GM23338 (cell line): Measurements from ENCODE around the gene NGEF. TPM values are rescaled to one million over a fixed set of nuclear protein-coding genes. Genes with fewer than 3 reads are reported as not detected.
A peak's percentile ranks its signal among the peaks of the same experiment; 100 is the strongest.

Experiments
- ATAC-seq: fragments of 200-7000 bp; cut with Tn5 transposase; 3 replicates; pipeline ENCODE4 v1.9.1; 2020
- DNase-seq: peaks from one replicate; pipeline ENCODE4 v3.0.0-alpha.2; 2015; ENCODE audit warnings: low spot score
- H2AFZ ChIP-seq: fragments of 200-600 bp; sonication (generic); 2 replicates; pipeline ENCODE4 v1.8.0; 2016; ENCODE audit warnings: antibody characterized with exemption, mild to moderate bottlenecking, moderate library complexity
- H3F3A ChIP-seq: fragments of 200-600 bp; sonication (generic); replicated peaks from 2 replicates; pipeline ENCODE4 v1.8.0; 2017; ENCODE audit warnings: antibody characterized with exemption, mixed run types, low read depth
- H3K27ac ChIP-seq: fragments of 200-600 bp; sonication (generic); 2 replicates; pipeline ENCODE4 v1.6.1; 2016; ENCODE audit warnings: low read depth
- H3K27me3 ChIP-seq: fragments of 200-600 bp; sonication (generic); 2 replicates; pipeline ENCODE4 v1.8.0; 2016; ENCODE audit warnings: mild to moderate bottlenecking, mixed run types, moderate library complexity; ENCODE audit not compliant: insufficient read depth
- H3K36me3 ChIP-seq: fragments of 200-600 bp; sonication (generic); 2 replicates; pipeline ENCODE4 v1.8.0; 2016; ENCODE audit warnings: mild to moderate bottlenecking; ENCODE audit not compliant: insufficient read depth
- H3K4me1 ChIP-seq: fragments of 200-600 bp; sonication (generic); 2 replicates; pipeline ENCODE4 v1.8.0; 2016; ENCODE audit warnings: mild to moderate bottlenecking, moderate library complexity; ENCODE audit not compliant: insufficient read depth
- H3K4me2 ChIP-seq: fragments of 200-600 bp; sonication (generic); 2 replicates; pipeline ENCODE4 v1.7.1; 2017; ENCODE audit warnings: mixed run types
- H3K4me3 ChIP-seq: fragments of 200-600 bp; sonication (generic); 2 replicates; pipeline ENCODE4 v1.6.1; 2016; ENCODE audit warnings: mixed run types
- H3K79me2 ChIP-seq: fragments of 200-600 bp; sonication (generic); replicated peaks from 2 replicates; pipeline ENCODE4 v1.8.0; 2017; ENCODE audit warnings: mild to moderate bottlenecking; ENCODE audit not compliant: insufficient read depth
- H3K9me2 ChIP-seq: fragments of 200-600 bp; sonication (generic); 2 replicates; pipeline ENCODE4 v1.8.0; 2017; ENCODE audit not compliant: insufficient read depth
- H4K20me1 ChIP-seq: fragments of 200-600 bp; sonication (generic); replicated peaks from 2 replicates; pipeline ENCODE4 v1.8.0; 2017; ENCODE audit warnings: mild to moderate bottlenecking; ENCODE audit not compliant: insufficient read depth
- H3K27ac Mint-ChIP-seq: 2 replicates; pipeline ENCODE4 v1.8.0; 2020; ENCODE audit warnings: inconsistent platforms, mild to moderate bottlenecking, moderate library complexity, mixed read lengths
- H3K27me3 Mint-ChIP-seq: 3 replicates; pipeline ENCODE4 v1.8.0; 2022; ENCODE audit warnings: low read depth, mild to moderate bottlenecking, moderate library complexity, mixed read lengths, inconsistent platforms; ENCODE audit not compliant: insufficient read depth, poor library complexity
- H3K36me3 Mint-ChIP-seq: 3 replicates; pipeline ENCODE4 v1.8.0; 2021; ENCODE audit warnings: low read depth, mild to moderate bottlenecking, inconsistent platforms, moderate library complexity, mixed read lengths
- H3K4me1 Mint-ChIP-seq: 3 replicates; pipeline ENCODE4 v1.8.0; 2020; ENCODE audit warnings: mild to moderate bottlenecking, inconsistent platforms, mixed read lengths
- H3K4me3 Mint-ChIP-seq: 3 replicates; pipeline ENCODE4 v1.8.0; 2021; ENCODE audit warnings: moderate library complexity, mild to moderate bottlenecking, inconsistent platforms, mixed read lengths
- H3K9me3 Mint-ChIP-seq: 3 replicates; pipeline ENCODE4 v1.8.0; 2020; ENCODE audit warnings: moderate library complexity, mild to moderate bottlenecking, inconsistent platforms, mixed read lengths
- ETS1 ChIP-seq: IDR thresholded peaks from 2 replicates; pipeline ENCODE4 v1.6.1; 2016; ENCODE audit warnings: antibody characterized with exemption
- EZH2 ChIP-seq: fragments of 200-600 bp; sonication (generic); IDR thresholded peaks from one replicate; pipeline ENCODE4 v1.8.0; 2017; ENCODE audit warnings: antibody characterized with exemption, mild to moderate bottlenecking, low read depth; ENCODE audit not compliant: unreplicated experiment
- JUNB ChIP-seq: IDR thresholded peaks from one replicate; pipeline ENCODE4 v1.6.1; 2016; ENCODE audit warnings: antibody characterized with exemption; ENCODE audit not compliant: unreplicated experiment
- NANOG ChIP-seq: IDR thresholded peaks from 2 replicates; pipeline ENCODE4 v1.6.1; 2016; ENCODE audit warnings: antibody characterized with exemption, borderline replicate concordance
- POLR2AphosphoS5 ChIP-seq: IDR thresholded peaks from 2 replicates; pipeline ENCODE4 v1.6.1; 2016; ENCODE audit warnings: antibody characterized with exemption, low read depth
- REST ChIP-seq: IDR thresholded peaks from one replicate; pipeline ENCODE4 v1.6.1; 2018; ENCODE audit warnings: antibody characterized with exemption; ENCODE audit not compliant: unreplicated experiment
- STAT1 ChIP-seq: IDR thresholded peaks from one replicate; pipeline ENCODE4 v1.6.1; 2016; ENCODE audit warnings: antibody characterized with exemption; ENCODE audit not compliant: unreplicated experiment
- ZNF114 ChIP-seq: fragments of 250-450 bp; sonication (Bioruptor Pico); IDR thresholded peaks from 2 replicates; pipeline ENCODE4 v1.5.0; 2020; ENCODE audit warnings: mild to moderate bottlenecking, moderate library complexity
- ZNF331 ChIP-seq: fragments of 250-450 bp; sonication (Bioruptor Pico); IDR thresholded peaks from 2 replicates; pipeline ENCODE4 v1.5.0; 2020; ENCODE audit warnings: low read depth, mild to moderate bottlenecking, moderate library complexity
- ZNF462 ChIP-seq: fragments of 250-450 bp; sonication (Bioruptor Pico); IDR thresholded peaks from 2 replicates; pipeline ENCODE4 v1.5.0; 2020; ENCODE audit warnings: mild to moderate bottlenecking, moderate library complexity
- polyA plus RNA-seq: library from polyadenylated mRNA; unstranded; fragments of >200 nt; fragmentation: Nextera tagmentation; extraction: Ambion mirVana; gene quantifications from 2 replicates; pipeline ENCODE4 v1.2.1, GENCODE V29; 2016
- total RNA-seq: library from RNA; depleted of rRNA; stranded (reverse); fragments of >200 nt; shearing (Covaris generic); gene quantifications from 2 replicates; pipeline ENCODE4 v1.2.3, GENCODE V29; 2014

The NGEF gene
- total and polyA plus RNA-seq, 2 experiments from 2014 or later, result 1.8 to 5.4 TPM

- TF ChIP-seq EZH2, result no peak
- TF ChIP-seq POLR2AphosphoS5, result no peak
- no peak for TF ChIP-seq ETS1
- no peak for TF ChIP-seq ZNF114 (CRISPR knock-in tag)
- TF ChIP-seq JUNB, result no peak
- no peak for TF ChIP-seq ZNF331 (CRISPR knock-in tag)
- no peak for TF ChIP-seq REST
Observed at GRCh38 chr2:232929303-232930058, 83.6 kb downstream of the NGEF start (continued).

GRCh38 chr2:232928551-232929302 is 84.3 kb downstream of the NGEF start:
- Histone ChIP-seq H2AFZ (peak overlapping the region; percentile 96), H4K20me1 (no peaks in the 10 kb centered on the region; the same call in none of the 2 replicates), H3K27me3 (peaks cover 70% of the 10 kb centered on the region), H3K9me2 (0 out of 2 replicates have a peak, but pooled peaks cover 4% of the 10 kb centered on the region), H3K27ac (no peak overlapping the region), H3K4me3 (peak overlapping the region; percentile 73), H3K4me1 (peaks cover 27% of the 10 kb centered on the region), H3K4me2 (peak overlapping the region; percentile 93), H3F3A (no peaks in the 10 kb centered on the region), H3K79me2 (no peaks in the 10 kb centered on the region), H3K36me3 (no peaks in the 10 kb centered on the region)
- H3K27me3 Mint-ChIP-seq, result peaks cover 43% of the 10 kb centered on the region
- peak; percentile 64 for DNase-seq
- H3K27ac Mint-ChIP-seq, result no peak overlapping the region
- H3K9me3 Mint-ChIP-seq, result peaks cover 3% of the 10 kb centered on the region; the same call in 1 of the 3 replicates
- H3K4me3 Mint-ChIP-seq, result peak overlapping the region; percentile 77
- H3K4me1 Mint-ChIP-seq, result peaks cover 27% of the 10 kb centered on the region
- peak; percentile 56 for ATAC-seq
- H3K36me3 Mint-ChIP-seq, result no peaks in the 10 kb centered on the region
- TF ChIP-seq JUNB (no peak), ZNF462 (CRISPR knock-in tag) (no peak), STAT1 (no peak), NANOG (no peak)
